Small intestine (tissue), 16 donors: ENCODE data around the gene CTU1. TPM values are rescaled to one million over a fixed set of nuclear protein-coding genes. Genes with fewer than 3 reads are reported as not detected.
A peak's percentile ranks its signal among the peaks of the same experiment; 100 is the strongest.

ENCODE experiments used
- DNase-seq, 2 donors: peaks; one replicate each; pipeline versions ENCODE4 v3.0.0 to v3.0.0-alpha.2; 2013
- FAIRE-seq: peaks from 2 replicates; lab custom pipeline; 2012; peaks lifted over from hg19 to GRCh38; lab: Jason Lieb, UNC
- H3K27ac ChIP-seq, 3 donors: one replicate each; pipeline ENCODE4 v1.5.1; 2013; ENCODE audit warnings: low read length in 2 of 3, mild to moderate bottlenecking in 2 of 3, control low read depth in 1 of 3, inconsistent platforms in 1 of 3, low read depth in 1 of 3, moderate library complexity in 1 of 3
- H3K27me3 ChIP-seq, 3 donors: one replicate each; pipeline ENCODE4 v1.6.1; 2013; ENCODE audit warnings: low read length in 3 of 3, inconsistent platforms in 1 of 3; ENCODE audit not compliant: control insufficient read depth in 3 of 3, insufficient read depth in 3 of 3
- H3K36me3 ChIP-seq, 3 donors: one replicate each; pipeline ENCODE4 v1.6.1; 2013; ENCODE audit warnings: low read length in 3 of 3, inconsistent platforms in 1 of 3, low read depth in 1 of 3, mild to moderate bottlenecking in 1 of 3, moderate library complexity in 1 of 3; ENCODE audit not compliant: control insufficient read depth in 3 of 3, insufficient read depth in 2 of 3
- H3K4me1 ChIP-seq, 3 donors: one replicate each; pipeline ENCODE4 v1.6.1; 2013; ENCODE audit warnings: low read length in 2 of 3, inconsistent platforms in 1 of 3, low read depth in 1 of 3, mild to moderate bottlenecking in 1 of 3, moderate library complexity in 1 of 3; ENCODE audit not compliant: control insufficient read depth in 3 of 3, insufficient read depth in 2 of 3
- H3K4me3 ChIP-seq, 3 donors: one replicate each; pipeline ENCODE4 v1.5.1; 2013; ENCODE audit warnings: low read length in 3 of 3, control low read depth in 1 of 3, inconsistent platforms in 1 of 3, low read depth in 1 of 3, mild to moderate bottlenecking in 1 of 3, moderate library complexity in 1 of 3
- H3K9me3 ChIP-seq, 2 donors: one replicate each; pipeline ENCODE4 v1.6.1; 2013; ENCODE audit warnings: low read depth in 1 of 2, low read length in 1 of 2; ENCODE audit not compliant: control insufficient read depth in 2 of 2, insufficient read depth in 1 of 2
- WGBS, 3 donors: extraction: QIAGEN DNeasy Blood & Tissue Kit; methylation state at CpG; one replicate each; pipeline ENCODE4 v1.1.7; 2013; 5-methylcytosine and 5-hydroxymethylcytosine counted together
- long read RNA-seq, 10 donors: transcript quantifications; one replicate each; lab custom pipeline, GENCODE V29; 2026
- polyA plus RNA-seq, 4 donors: library from polyadenylated mRNA; stranded (reverse) in 3 of 4; unstranded in 1 of 4; fragments of 200-250 nt in 3 of 4; fragments of 120-200 nt in 1 of 4; gene quantifications; one replicate each; pipeline versions ENCODE4 v1.2.1 to v1.2.3, GENCODE V29; 2013
- donor health status: healthy with polysubstance abuse.
- donor health status: control.
- donor health status: control.
- donor health status: Bipolar disorder and iron deficiency.
- donor health status: healthy.

The CTU1 gene
- polyA plus RNA-seq = 1 to 10 TPM; 1.3 to 4.0 (median 2.3) TPM
- long read RNA-seq, donor 1, transcript CTU1-201 (3 exons, 2,087 nt) = major isoform, 14 of 14 reads
- long read RNA-seq, donor 1, partial matches to known transcripts = 0 of 14 reads
- long read RNA-seq, donor 1, other reads (novel, unspliced or antisense) = 0 of 14 reads
- long read RNA-seq, donor 2, partial matches to known transcripts = 0 of 2 reads
- long read RNA-seq, donor 2, other reads (novel, unspliced or antisense) = 0 of 2 reads
- long read RNA-seq, donor 3, partial matches to known transcripts = 0 of 4 reads
- long read RNA-seq, donor 3, other reads (novel, unspliced or antisense) = 0 of 4 reads
- long read RNA-seq, donor 4, partial matches to known transcripts = 0 of 1 reads
- long read RNA-seq, donor 4, other reads (novel, unspliced or antisense) = 0 of 1 reads
- long read RNA-seq, donor 5, partial matches to known transcripts = 0 of 1 reads
- long read RNA-seq, donor 5, other reads (novel, unspliced or antisense) = 0 of 1 reads
- long read RNA-seq, donor 6, partial matches to known transcripts = 0 of 3 reads
- long read RNA-seq, donor 6, other reads (novel, unspliced or antisense) = 0 of 3 reads
- long read RNA-seq, donor 7, transcript CTU1-201 (3 exons, 2,087 nt) = major isoform, 6 of 6 reads
- long read RNA-seq, donor 7, partial matches to known transcripts = 0 of 6 reads
- long read RNA-seq, donor 7, other reads (novel, unspliced or antisense) = 0 of 6 reads
- long read RNA-seq, donor 8 = 0 reads
- long read RNA-seq, donor 9, partial matches to known transcripts = 0 of 2 reads
- long read RNA-seq, donor 9, other reads (novel, unspliced or antisense) = 0 of 2 reads
- long read RNA-seq, donor 10, partial matches to known transcripts = 0 of 3 reads
- long read RNA-seq, donor 10, other reads (novel, unspliced or antisense) = 0 of 3 reads

DNA sequence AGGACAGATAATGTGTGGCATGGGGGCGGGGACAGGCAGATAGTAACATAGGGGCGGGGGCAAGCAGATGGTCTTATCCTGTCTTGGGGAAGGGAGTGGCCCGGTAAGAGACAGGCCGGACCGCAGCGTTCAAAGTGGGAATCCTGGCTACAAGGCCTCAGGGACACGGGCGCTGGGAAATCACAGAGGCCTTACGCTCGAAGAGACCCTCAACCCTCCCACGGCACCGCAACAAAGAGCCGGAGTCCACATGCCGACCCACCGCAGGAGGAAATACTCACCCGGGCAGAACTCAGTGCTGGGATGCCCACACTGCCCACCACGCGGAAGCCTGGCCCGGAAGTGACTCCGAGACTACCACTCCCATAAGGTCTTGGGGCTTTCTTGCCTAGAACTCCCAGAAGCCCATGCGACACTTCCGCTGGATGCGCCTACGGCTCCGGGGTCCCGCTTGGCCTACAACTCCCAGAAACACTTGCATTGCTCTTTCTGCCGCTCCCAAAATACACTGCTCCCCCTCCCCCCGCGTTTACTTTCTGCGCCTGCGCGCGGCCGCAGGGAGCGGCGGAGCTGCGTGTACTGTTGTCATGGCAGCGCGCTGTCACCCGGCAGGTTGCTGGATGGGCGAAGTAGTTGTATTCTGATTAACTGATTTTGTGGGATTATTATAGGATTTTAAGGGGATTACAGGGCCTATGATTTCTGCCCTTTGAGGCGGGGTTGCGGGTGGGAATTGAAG lies at the start of gene CTU1:
TSS of gene CTU1 (minus strand) at position 344 of the 739 bp plus-strand sequence. CDS start 3,840 bp downstream, outside the sequence.
- peaks cover 0 to 9% (median 2%) of the 10 kb centered on the region in 3 donors for H3K4me1 ChIP-seq
- DNase-seq = peak; percentile 99
- peak within 1 kb of the TSS; percentile 54 to 77 (median 55) for H3K4me3 ChIP-seq
- 0 to 1% (median 0%) methylated on average over 42 to 43 of the region's 43 CpGs for WGBS, 3 donors
- peaks cover 0 to 21% (median 0%) of the 10 kb centered on the region in 3 donors for H3K36me3 ChIP-seq
- peak within 1 kb of the TSS in 2 of 3 donors; percentile 3 to 70 for H3K27ac ChIP-seq
- no peaks in the 10 kb centered on the region for H3K9me3 ChIP-seq
- H3K27me3 ChIP-seq = no peaks in the 10 kb centered on the region
- no peak for FAIRE-seq

DNA sequence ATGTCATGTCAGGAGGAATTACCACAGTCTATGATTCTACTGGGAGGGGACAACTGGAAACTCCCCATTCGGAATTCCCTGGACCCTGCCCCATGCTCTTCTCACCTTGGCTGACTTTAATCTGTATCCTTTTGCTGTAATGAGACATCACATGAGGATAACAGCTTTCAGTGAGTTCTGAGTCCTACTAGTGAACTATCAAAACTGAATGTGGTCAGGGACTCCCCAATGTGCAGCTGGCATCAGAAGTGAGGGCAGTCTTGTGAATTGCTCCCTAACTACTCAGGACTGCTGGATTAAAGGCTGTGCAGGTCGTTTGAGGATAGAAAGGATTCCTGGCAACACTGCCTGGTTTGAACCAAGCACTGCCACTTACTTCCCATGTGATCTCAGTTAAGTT lies 49.1 kb upstream of the CTU1 start:
- H3K27me3 ChIP-seq = no peaks in the 10 kb centered on the region
- 5 to 30% (median 15%) methylated on average over 2 of the region's 2 CpGs for WGBS, 3 donors
- FAIRE-seq = no peak
- H3K4me1 ChIP-seq = no peaks in the 10 kb centered on the region
- DNase-seq = no peak
- H3K36me3 ChIP-seq = no peaks in the 10 kb centered on the region
- no peaks in the 10 kb centered on the region for H3K9me3 ChIP-seq
- no peak overlapping the region for H3K27ac ChIP-seq
- H3K4me3 ChIP-seq = no peak overlapping the region

DNA sequence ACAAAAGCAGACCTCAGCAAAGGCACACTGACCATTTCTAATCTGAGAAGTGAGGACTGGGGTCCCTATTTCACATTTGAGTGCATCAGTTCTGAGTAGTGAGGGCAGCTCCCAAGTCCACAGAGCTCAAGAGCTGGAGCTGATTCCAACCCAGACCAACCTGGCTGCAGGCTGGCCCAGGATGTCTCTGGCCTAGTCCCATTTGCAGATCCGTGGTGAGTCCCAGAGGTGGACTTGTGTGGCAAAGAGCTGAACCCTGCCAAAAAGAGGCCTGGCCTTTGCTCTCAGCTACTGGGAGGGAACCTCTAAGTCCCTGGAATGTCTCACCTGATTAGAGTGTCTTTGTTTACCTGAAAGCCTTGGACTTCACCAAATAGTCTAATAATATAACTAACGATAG lies 48.5 kb upstream of the CTU1 start:
- no peak overlapping the region for H3K27ac ChIP-seq
- 10 to 56% (median 21%) methylated on average over 2 of the region's 2 CpGs for WGBS, 3 donors
- peaks cover 0 to under 1% (median 0%) of the 10 kb centered on the region in 3 donors for H3K27me3 ChIP-seq
- H3K9me3 ChIP-seq = no peaks in the 10 kb centered on the region
- no peak for FAIRE-seq
- H3K36me3 ChIP-seq = no peaks in the 10 kb centered on the region
- no peaks in the 10 kb centered on the region for H3K4me1 ChIP-seq
- DNase-seq = no peak
- H3K4me3 ChIP-seq = no peak overlapping the region

DNA sequence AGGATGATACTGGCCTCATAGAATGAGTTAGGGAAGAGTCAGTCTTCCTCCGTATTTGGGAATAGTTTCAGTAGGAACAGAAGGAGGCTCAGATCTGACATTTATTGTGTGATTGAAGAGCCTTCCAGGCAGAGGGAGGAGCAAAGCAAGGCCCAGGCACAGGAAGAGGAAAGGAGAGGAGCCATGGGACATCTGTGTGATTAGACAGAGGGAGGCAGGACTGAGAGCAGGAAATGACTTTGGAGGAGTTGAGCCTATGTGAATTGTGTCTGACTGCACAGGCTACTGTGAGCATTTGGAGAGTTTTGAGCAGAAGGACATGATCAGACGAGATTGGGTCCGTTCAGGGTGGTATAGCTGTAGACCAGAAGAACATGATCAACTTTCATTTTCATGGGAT lies 42.4 kb upstream of the CTU1 start:
- no peak for FAIRE-seq
- Histone ChIP-seq H3K9me3 (no peaks in the 10 kb centered on the region), H3K4me1 (no peaks in the 10 kb centered on the region), H3K4me3 (no peak overlapping the region), H3K36me3 (no peaks in the 10 kb centered on the region), H3K27me3 (peaks cover 0 to 3% (median 0%) of the 10 kb centered on the region in 3 donors), H3K27ac (no peak overlapping the region)
- WGBS, 3 donors = 64 to 76% (median 65%) methylated on average over 3 of the region's 3 CpGs
- no peak for DNase-seq

DNA sequence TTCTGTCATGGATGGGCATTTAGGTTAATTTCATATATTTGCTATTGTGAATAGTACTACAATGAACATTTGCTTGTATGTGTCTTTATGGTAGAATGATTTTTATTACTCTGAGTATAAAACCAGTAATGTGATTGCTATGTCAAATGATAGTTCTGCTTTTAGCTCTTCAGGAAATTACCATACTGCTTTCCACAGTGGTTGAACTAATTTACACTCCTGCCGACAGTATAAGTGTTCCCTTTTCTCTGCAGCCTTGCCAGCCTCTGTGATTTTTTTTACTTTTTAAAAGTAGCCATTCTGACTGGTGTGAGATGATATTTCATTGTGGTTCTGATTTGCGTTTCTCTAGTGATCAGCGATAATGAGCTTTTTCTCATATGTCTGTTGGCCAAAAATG lies 40.4 kb upstream of the CTU1 start:
- H3K27ac ChIP-seq = no peak overlapping the region
- H3K36me3 ChIP-seq = no peaks in the 10 kb centered on the region
- FAIRE-seq = no peak
- no peak overlapping the region for H3K4me3 ChIP-seq
- DNase-seq = no peak
- no peaks in the 10 kb centered on the region for H3K9me3 ChIP-seq
- H3K4me1 ChIP-seq = no peaks in the 10 kb centered on the region
- H3K27me3 ChIP-seq = peaks cover 0 to 3% (median 0%) of the 10 kb centered on the region in 3 donors
- 51 to 81% (median 63%) methylated on average over 3 of the region's 3 CpGs for WGBS, 3 donors

DNA sequence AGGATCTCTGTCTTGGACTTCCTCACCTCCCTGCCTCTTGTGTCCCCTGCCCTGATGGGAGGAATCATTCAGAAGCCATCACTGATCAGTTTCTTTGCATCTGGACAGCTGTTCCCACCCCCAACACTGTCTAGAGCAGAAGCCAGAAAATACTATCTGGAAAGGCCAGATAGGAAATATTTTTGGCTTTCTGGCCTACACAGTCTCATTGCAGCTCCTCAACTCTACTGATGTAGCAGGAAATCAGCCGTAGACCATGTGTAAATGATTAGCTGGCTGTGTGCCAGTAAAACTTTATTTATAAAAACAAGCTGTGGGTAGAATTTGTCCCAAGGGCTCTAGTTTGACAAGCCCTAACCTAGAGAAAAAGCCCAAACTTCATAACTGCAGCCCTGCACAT lies 39.5 kb upstream of the CTU1 start:
- 33 to 45% (median 35%) methylated on average over 1 of the region's 1 CpG for WGBS, 3 donors
- FAIRE-seq = no peak

DNA sequence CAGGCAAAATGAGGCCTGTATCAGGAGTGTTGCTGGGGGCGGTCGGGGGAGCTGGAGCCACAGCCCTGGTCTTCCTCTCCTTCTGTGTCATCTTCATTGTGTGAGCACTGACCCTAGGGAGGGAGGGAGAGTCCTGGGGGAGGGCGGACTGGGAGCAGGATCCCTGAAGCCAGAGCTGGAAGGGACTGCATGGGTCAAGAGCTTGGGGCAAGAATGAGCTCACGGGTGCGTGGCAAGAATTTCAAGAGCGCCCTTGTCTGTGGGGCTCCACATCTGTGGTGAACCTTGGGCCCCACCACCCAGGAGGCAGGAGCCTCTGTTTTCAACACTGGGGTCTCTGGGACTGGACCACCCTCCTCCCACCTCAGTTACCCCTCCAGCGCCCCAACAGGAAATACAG lies 38.5 kb upstream of the CTU1 start:
- no peak overlapping the region for H3K27ac ChIP-seq
- H3K9me3 ChIP-seq = no peaks in the 10 kb centered on the region
- H3K4me1 ChIP-seq = no peaks in the 10 kb centered on the region
- 80 to 92% (median 88%) methylated on average over 5 to 7 of the region's 7 CpGs for WGBS, 3 donors
- no peak overlapping the region for H3K4me3 ChIP-seq
- no peaks in the 10 kb centered on the region for H3K36me3 ChIP-seq
- no peak for FAIRE-seq
- H3K27me3 ChIP-seq = peaks cover 0 to 3% (median 0%) of the 10 kb centered on the region in 3 donors
- no peak for DNase-seq

More for the DNA sequence above, 39.5 kb upstream of the CTU1 start:
- Histone ChIP-seq H3K4me3 (no peak overlapping the region), H3K27ac (no peak overlapping the region), H3K36me3 (no peaks in the 10 kb centered on the region), H3K27me3 (peaks cover 0 to 3% (median 0%) of the 10 kb centered on the region in 3 donors), H3K9me3 (no peaks in the 10 kb centered on the region), H3K4me1 (no peaks in the 10 kb centered on the region)
- no peak for DNase-seq
